GM12891 (cell line): ENCODE results near the gene BCO1.

Source experiments
- DNase-seq: peaks from one replicate; pipeline ENCODE4 v3.0.0; 2011; ENCODE audit warnings: low spot score; ENCODE audit not compliant: insufficient read length
- FAIRE-seq: peaks from 2 replicates; lab custom pipeline; 2011; peaks lifted over from hg19 to GRCh38; lab: Jason Lieb, UNC
- PAX5 ChIP-seq: IDR thresholded peaks from 2 replicates; pipeline ENCODE4 v1.6.1; 2011; ENCODE audit warnings: low read length, moderate library complexity, mild to moderate bottlenecking; ENCODE audit not compliant: insufficient read depth, severe bottlenecking
- POLR2A ChIP-seq: IDR thresholded peaks from 2 replicates; pipeline ENCODE4 v1.6.1; 2011; ENCODE audit warnings: low read depth, low read length, control low read depth
- POLR2AphosphoS5 ChIP-seq: IDR thresholded peaks from 2 replicates; pipeline ENCODE4 v1.6.1; 2011; ENCODE audit warnings: low read depth, low read length, control low read depth
- POU2F2 ChIP-seq: IDR thresholded peaks from 2 replicates; pipeline ENCODE4 v1.6.1; 2011; ENCODE audit warnings: low read depth, mild to moderate bottlenecking, control low read depth, low read length, moderate library complexity
- SPI1 ChIP-seq: IDR thresholded peaks from 2 replicates; pipeline ENCODE4 v1.6.1; 2011; ENCODE audit warnings: low read depth, low read length, control low read depth
- TAF1 ChIP-seq: IDR thresholded peaks from 2 replicates; pipeline ENCODE4 v1.6.1; 2011; ENCODE audit warnings: low read depth, low read length, control low read depth

BCO1 gene

GRCh38 chr16:81324808-81325207, 86.3 kb downstream of the BCO1 start:
- FAIRE-seq (no peak), DNase-seq (no peak)
- TF ChIP-seq POLR2AphosphoS5 = no peak
- no peak for TF ChIP-seq SPI1
- no peak for TF ChIP-seq TAF1
- no peak for TF ChIP-seq PAX5
- no peak for TF ChIP-seq POU2F2
- no peak for TF ChIP-seq POLR2A

- FAIRE-seq = no peak
- no peak for DNase-seq
- TF ChIP-seq TAF1 (no peak), POU2F2 (no peak), PAX5 (no peak), SPI1 (no peak), POLR2A (no peak), POLR2AphosphoS5 (no peak)
These were observed 88.5 kb downstream of the BCO1 start for GRCh38 chr16:81327011-81327410.

- FAIRE-seq (no peak), DNase-seq (no peak)
- TF ChIP-seq POLR2A (no peak), SPI1 (no peak), TAF1 (no peak), POLR2AphosphoS5 (no peak), PAX5 (no peak), POU2F2 (no peak)
These were observed 89.1 kb downstream of the BCO1 start for GRCh38 chr16:81327447-81328196.

DNA sequence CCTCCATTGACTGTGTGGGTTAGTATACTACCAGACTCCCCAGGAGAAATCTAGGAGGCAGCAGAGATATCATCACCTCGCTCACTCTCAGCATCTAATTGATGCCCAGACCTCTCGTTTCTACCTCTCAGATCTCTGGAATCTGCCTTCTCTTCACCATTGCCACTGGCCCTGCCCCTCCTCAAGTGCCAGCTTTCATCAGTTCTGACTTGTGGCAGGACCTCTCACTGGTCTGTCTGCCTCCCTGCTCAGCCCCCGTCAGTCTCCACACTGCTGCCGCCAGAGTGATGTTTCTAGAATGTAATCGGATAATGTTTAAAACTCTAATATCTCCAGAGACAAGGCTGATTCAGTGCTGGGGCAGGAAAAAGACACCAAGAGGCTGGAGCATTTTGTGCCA, 91.5 kb downstream of the BCO1 start:
- DNase-seq (no peak), FAIRE-seq (no peak)
- TF ChIP-seq POU2F2 (no peak), POLR2AphosphoS5 (no peak)

DNA sequence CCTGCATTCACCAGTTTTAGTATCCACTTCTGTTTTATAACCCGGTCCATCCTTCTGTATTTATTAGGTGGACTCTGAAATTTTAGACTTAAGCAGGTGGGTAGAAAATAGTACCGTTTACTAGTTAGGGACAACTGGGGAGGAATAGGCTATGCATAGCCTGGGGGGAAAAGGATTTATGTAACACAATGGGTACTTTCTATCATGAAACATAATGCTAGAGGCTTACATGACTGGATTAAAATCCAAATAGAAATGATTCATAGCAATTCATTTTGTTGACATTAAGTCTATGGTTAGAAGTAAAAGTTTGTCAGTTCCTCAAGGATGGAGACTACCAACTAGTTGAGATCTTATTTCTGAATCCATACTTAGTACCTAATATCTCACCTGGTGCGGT, 94.9 kb downstream of the BCO1 start:
- TF ChIP-seq SPI1 (no peak), POLR2A (no peak), POU2F2 (no peak)
- FAIRE-seq = no peak

GRCh38 chr16:81335669-81336068, 97.2 kb downstream of the BCO1 start:
- DNase-seq (no peak), FAIRE-seq (no peak)
- TF ChIP-seq POU2F2 (no peak), POLR2AphosphoS5 (no peak), TAF1 (no peak), PAX5 (no peak), SPI1 (no peak), POLR2A (no peak)

More for the DNA sequence above, 94.9 kb downstream of the BCO1 start:
- no peak for DNase-seq

- FAIRE-seq = no peak
- TF ChIP-seq POLR2AphosphoS5 (no peak), TAF1 (no peak), PAX5 (no peak), POLR2A (no peak), SPI1 (no peak), POU2F2 (no peak)
These were observed 98.6 kb downstream of the BCO1 start for GRCh38 chr16:81337097-81337496.

More at GRCh38 chr16:81337097-81337496, 98.6 kb downstream of the BCO1 start:
- no peak for DNase-seq
